Measurements from ENCODE around the gene DDAH1. TPM values are rescaled to one million over a fixed set of nuclear protein-coding genes. Genes with fewer than 3 reads are reported as not detected.
A peak's percentile ranks its signal among the peaks of the same experiment; 100 is the strongest.

The DDAH1 gene
- total RNA-seq, 1 experiment from 2014 or later: 65.9 TPM

DNA sequence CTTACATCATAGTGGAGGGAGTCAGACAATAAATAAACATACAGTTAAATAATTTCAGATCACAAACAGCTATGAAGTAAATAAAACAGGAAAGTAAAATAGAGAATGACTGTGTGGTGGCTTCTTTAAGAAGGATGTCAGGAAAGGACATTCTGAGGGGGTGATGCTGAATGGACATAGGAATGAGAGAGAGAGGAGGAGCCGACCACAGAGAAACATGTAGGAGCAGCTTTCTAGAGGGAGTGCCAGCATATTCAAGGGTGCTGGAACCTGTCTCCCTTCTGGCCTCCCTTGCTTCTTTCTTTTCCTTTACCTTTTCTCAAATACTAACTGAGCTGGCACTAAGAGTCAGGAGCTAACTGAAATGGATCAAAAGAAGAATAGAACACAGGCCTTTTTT lies 168.0 kb downstream of the DDAH1 start:
- ATAC-seq (no peak), DNase-seq (no peak)
- Histone ChIP-seq H3K4me3 (ENCODE audit: low read length) (peak overlapping the region; percentile 3; the same call in 1 of the 2 replicates), H3K9me3 (ENCODE audit: low read length) (no peaks in the 10 kb centered on the region), H3K4me1 (ENCODE audit: insufficient read depth, low read length) (peaks cover 59% of the 10 kb centered on the region), H2AFZ (ENCODE audit: low read length) (no peak overlapping the region), H3K27me3 (ENCODE audit: low read length) (no peaks in the 10 kb centered on the region), H3K4me2 (ENCODE audit: low read length) (peak overlapping the region; percentile 70), H3K79me2 (ENCODE audit: low read length) (peaks cover 8% of the 10 kb centered on the region), H3K9ac (ENCODE audit: low read length) (peak overlapping the region; percentile 68), H3F3A (ENCODE audit: low read length, unreplicated experiment) (peaks cover 24% of the 10 kb centered on the region), H3K36me3 (ENCODE audit: low read depth, low read length) (no peaks in the 10 kb centered on the region), H4K20me1 (ENCODE audit: low read length) (no peaks in the 10 kb centered on the region), H3K9me2 (replicated peaks; ENCODE audit: low read length) (no peaks in the 10 kb centered on the region), H3K27ac (ENCODE audit: low read length) (peak overlapping the region; percentile 95)
- POLR2A ChIA-PET (ENCODE audit: unreplicated experiment): interaction anchor here (0.5 to 0.7 kb wide), 2 partner anchors 21 to 1593 kb away, joined by 3 to 4 read pairs; partner anchors contain the start of gene BCL10
- CTCF ChIA-PET: no interaction called here
- no TSS peak for BruUV-seq (replicated peaks)
- TF ChIP-seq, protein P1, sequence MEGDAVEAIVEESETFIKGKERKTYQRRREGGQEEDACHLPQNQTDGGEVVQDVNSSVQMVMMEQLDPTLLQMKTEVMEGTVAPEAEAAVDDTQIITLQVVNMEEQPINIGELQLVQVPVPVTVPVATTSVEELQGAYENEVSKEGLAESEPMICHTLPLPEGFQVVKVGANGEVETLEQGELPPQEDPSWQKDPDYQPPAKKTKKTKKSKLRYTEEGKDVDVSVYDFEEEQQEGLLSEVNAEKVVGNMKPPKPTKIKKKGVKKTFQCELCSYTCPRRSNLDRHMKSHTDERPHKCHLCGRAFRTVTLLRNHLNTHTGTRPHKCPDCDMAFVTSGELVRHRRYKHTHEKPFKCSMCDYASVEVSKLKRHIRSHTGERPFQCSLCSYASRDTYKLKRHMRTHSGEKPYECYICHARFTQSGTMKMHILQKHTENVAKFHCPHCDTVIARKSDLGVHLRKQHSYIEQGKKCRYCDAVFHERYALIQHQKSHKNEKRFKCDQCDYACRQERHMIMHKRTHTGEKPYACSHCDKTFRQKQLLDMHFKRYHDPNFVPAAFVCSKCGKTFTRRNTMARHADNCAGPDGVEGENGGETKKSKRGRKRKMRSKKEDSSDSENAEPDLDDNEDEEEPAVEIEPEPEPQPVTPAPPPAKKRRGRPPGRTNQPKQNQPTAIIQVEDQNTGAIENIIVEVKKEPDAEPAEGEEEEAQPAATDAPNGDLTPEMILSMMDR (conservative IDR thresholded peaks at IDR 0.05; ENCODE audit: low read depth, low read length): no peak
- TF ChIP-seq EZH2phosphoT487 (IDR thresholded peaks at IDR 0.05; ENCODE audit: borderline replicate concordance, low read length): no peak
- intact Hi-C loops (cut with micrococcal nuclease): loop anchor here (1.0 to 5.0 kb wide), 2 partner anchors 21 to 95 kb away; partner anchors contain the start of genes BCL10 and SYDE2

DNA sequence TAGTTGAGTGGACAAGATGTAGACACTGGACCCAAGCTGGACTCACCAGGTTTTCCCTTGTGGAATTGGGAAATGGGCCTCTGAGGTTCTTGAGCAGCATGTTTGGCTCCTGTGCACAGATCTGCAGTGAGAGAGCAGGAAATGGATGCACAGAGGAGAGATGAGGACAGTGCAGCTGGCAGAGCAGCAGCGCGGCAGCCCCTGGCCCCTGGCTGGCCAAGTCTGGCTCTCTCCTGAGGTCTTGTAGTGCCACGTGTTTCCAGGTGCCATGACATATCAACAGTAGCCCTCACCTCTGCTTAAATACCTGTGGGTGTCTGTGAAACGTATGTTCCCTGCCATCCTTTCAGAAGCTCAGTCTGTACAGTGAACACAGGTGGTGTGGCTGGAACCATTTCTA lies 169.3 kb downstream of the DDAH1 start:
- Histone ChIP-seq H4K20me1 (ENCODE audit: low read length) (no peaks in the 10 kb centered on the region), H3K27me3 (ENCODE audit: low read length) (no peaks in the 10 kb centered on the region), H3K27ac (ENCODE audit: low read length) (peak overlapping the region; percentile 93), H3K4me1 (ENCODE audit: insufficient read depth, low read length) (peaks cover 72% of the 10 kb centered on the region), H3K4me3 (ENCODE audit: low read length) (no peak overlapping the region), H3K79me2 (ENCODE audit: low read length) (peaks cover 15% of the 10 kb centered on the region), H3K9me3 (ENCODE audit: low read length) (no peaks in the 10 kb centered on the region), H3K9me2 (replicated peaks; ENCODE audit: low read length) (no peaks in the 10 kb centered on the region), H2AFZ (ENCODE audit: low read length) (no peak overlapping the region), H3K9ac (ENCODE audit: low read length) (peak overlapping the region; percentile 58), H3F3A (ENCODE audit: low read length, unreplicated experiment) (peaks cover 24% of the 10 kb centered on the region), H3K36me3 (ENCODE audit: low read depth, low read length) (no peaks in the 10 kb centered on the region), H3K4me2 (ENCODE audit: low read length) (peak overlapping the region; percentile 64)
- ChIA-PET CTCF (no interaction called here), POLR2A (ENCODE audit: unreplicated experiment) (interaction anchor here (0.5 to 0.7 kb wide), 3 partner anchors 20 to 283 kb away, joined by 3 to 4 read pairs (median 3); no protein-coding TSS in a partner anchor)
- BruUV-seq (replicated peaks): no TSS peak
- no peak for ATAC-seq
- intact Hi-C loops (cut with micrococcal nuclease): loop anchor here (5.0 kb wide), 1 partner anchor 93 kb away; the partner anchor contains the start of gene SYDE2
- DNase-seq: no peak
- no peak for TF ChIP-seq EZH2phosphoT487 (IDR thresholded peaks at IDR 0.05; ENCODE audit: borderline replicate concordance, low read length)
- TF ChIP-seq, protein P1 (conservative IDR thresholded peaks at IDR 0.05; ENCODE audit: low read depth, low read length): no peak
- no peak for TF ChIP-seq EZH2 (IDR thresholded peaks at IDR 0.05; ENCODE audit: low read length, unreplicated experiment)

DNA sequence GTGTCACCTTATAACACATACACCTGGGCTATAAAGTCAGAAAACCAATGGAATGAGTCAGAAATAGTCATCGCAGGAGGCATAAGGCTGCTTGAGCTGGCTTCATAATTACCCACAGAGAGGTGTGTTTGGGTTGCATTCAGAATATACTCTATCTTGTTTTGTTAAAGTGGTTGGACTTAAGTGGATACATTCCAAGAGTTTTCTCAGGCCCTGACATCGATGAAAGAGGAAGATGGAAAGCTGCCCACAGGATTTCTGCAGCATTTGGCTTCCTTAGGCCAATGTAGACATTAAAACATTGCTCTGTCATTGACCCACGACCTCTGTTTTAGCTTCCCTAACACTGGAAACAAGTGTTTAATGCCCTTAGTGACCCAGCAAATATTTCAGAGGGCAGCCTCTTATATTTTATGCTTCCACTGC lies 169.9 kb downstream of the DDAH1 start:
- TF ChIP-seq, protein P1 (conservative IDR thresholded peaks at IDR 0.05; ENCODE audit: low read depth, low read length): no peak
- TF ChIP-seq EZH2 (IDR thresholded peaks at IDR 0.05; ENCODE audit: low read length, unreplicated experiment) (no peak), EZH2phosphoT487 (IDR thresholded peaks at IDR 0.05; ENCODE audit: borderline replicate concordance, low read length) (no peak)
- ATAC-seq: peak; percentile 69
- no peak overlapping the region for H2AFZ ChIP-seq (ENCODE audit: low read length)
- H3K36me3 ChIP-seq (ENCODE audit: low read depth, low read length): no peaks in the 10 kb centered on the region
- peak overlapping the region; percentile 58 for H3K9ac ChIP-seq (ENCODE audit: low read length)
- H3K9me2 ChIP-seq (replicated peaks; ENCODE audit: low read length): no peaks in the 10 kb centered on the region
- DNase-seq: peak; percentile 98
- H3K27me3 ChIP-seq (ENCODE audit: low read length): no peaks in the 10 kb centered on the region
- H3K27ac ChIP-seq (ENCODE audit: low read length): peak overlapping the region; percentile 93
- H3K4me2 ChIP-seq (ENCODE audit: low read length): peak overlapping the region; percentile 64
- H4K20me1 ChIP-seq (ENCODE audit: low read length): no peaks in the 10 kb centered on the region
- H3K79me2 ChIP-seq (ENCODE audit: low read length): peaks cover 15% of the 10 kb centered on the region
- POLR2A ChIA-PET (ENCODE audit: unreplicated experiment): interaction anchor here (0.5 to 1.0 kb wide), 3 partner anchors 18 to 284 kb away, joined by 3 to 6 read pairs (median 4); partner anchors contain the start of gene BCL10
- peaks cover 24% of the 10 kb centered on the region for H3F3A ChIP-seq (ENCODE audit: low read length, unreplicated experiment)
- no peaks in the 10 kb centered on the region for H3K9me3 ChIP-seq (ENCODE audit: low read length)
- BruUV-seq (replicated peaks): no TSS peak
- CTCF ChIA-PET: interaction anchor here (0.6 to 1.0 kb wide), 2 partner anchors 36 to 107 kb away, joined by 4 to 6 read pairs; partner anchors contain the start of gene C1orf52
- H3K4me1 ChIP-seq (ENCODE audit: insufficient read depth, low read length): peaks cover 79% of the 10 kb centered on the region
- H3K4me3 ChIP-seq (ENCODE audit: low read length): no peak overlapping the region
- intact Hi-C loops (cut with micrococcal nuclease): loop anchor here (5.0 kb wide), 1 partner anchor 93 kb away; the partner anchor contains the start of gene SYDE2

Data from PC-3 (cell line).